Heart left ventricle (tissue), 16 donors: ENCODE data around the gene MT1M. TPM values are rescaled to one million over a fixed set of nuclear protein-coding genes. Genes with fewer than 3 reads are reported as not detected.
A peak's percentile ranks its signal among the peaks of the same experiment; 100 is the strongest.
"Not testable (repeated sequence)": the region's sequence is repeated elsewhere in the genome, so short reads cannot be mapped to it uniquely, and the experiment has no call there.

Source experiments
- ATAC-seq, 4 donors: fragments of 200-7000 bp; cut with Tn5 transposase; one replicate each; pipeline ENCODE4 v1.9.1; 2020 to 2022; ENCODE audit warnings: moderate library complexity in 4 of 4, mild to moderate bottlenecking in 3 of 4, moderate number of reproducible peaks in 1 of 4
- DNase-seq, 5 donors: peaks; one replicate each; pipeline ENCODE4 v3.0.0-alpha.2; 2020
- H3K27ac ChIP-seq, 12 donors: fragments of 200-600 bp; sonication (generic) in 4 of 12; one replicate each; pipeline versions ENCODE4 v1.5.0 to v1.8.0; 2016 to 2022; ENCODE audit warnings: mild to moderate bottlenecking in 2 of 12
- H3K27me3 ChIP-seq, 9 donors: fragments of 200-600 bp; sonication (generic) in 2 of 9; one replicate each; pipeline versions ENCODE4 v1.5.1 to v1.8.0; 2016 to 2022; ENCODE audit warnings: mild to moderate bottlenecking in 3 of 9
- H3K36me3 ChIP-seq, 9 donors: fragments of 200-600 bp; sonication (generic) in 2 of 9; one replicate each; pipeline versions ENCODE4 v1.5.0 to v1.8.0; 2018 to 2022; ENCODE audit warnings: mild to moderate bottlenecking in 2 of 9
- H3K4me1 ChIP-seq, 12 donors: fragments of 200-600 bp; sonication (generic) in 4 of 12; one replicate each; pipeline versions ENCODE4 v1.5.0 to v1.8.0; 2016 to 2022; ENCODE audit warnings: mild to moderate bottlenecking in 3 of 12
- H3K4me3 ChIP-seq, 12 donors: fragments of 200-600 bp; sonication (generic) in 4 of 12; one replicate each; pipeline versions ENCODE4 v1.5.0 to v1.8.0; 2017 to 2022; ENCODE audit warnings: mild to moderate bottlenecking in 9 of 12, moderate library complexity in 4 of 12
- H3K9me3 ChIP-seq, 12 donors: fragments of 200-600 bp; sonication (generic) in 4 of 12; one replicate each; pipeline versions ENCODE4 v1.5.0 to v1.8.0; 2016 to 2022; ENCODE audit warnings: mild to moderate bottlenecking in 1 of 12
- POLR2A ChIP-seq, 2 donors: fragments of 450-650 bp; IDR thresholded peaks; one replicate each; pipeline ENCODE4 v1.6.1; 2017; ENCODE audit warnings: antibody characterized with exemption in 2 of 2, mild to moderate bottlenecking in 2 of 2, moderate library complexity in 2 of 2
- WGBS, 4 donors: extraction: QIAGEN DNeasy Blood & Tissue Kit in 2 of 4; methylation state at CpG; one replicate each; pipeline versions ENCODE4 v1.1.5 to v1.1.7; 2013 to 2018; 5-methylcytosine and 5-hydroxymethylcytosine counted together
- intact Hi-C, 10 donors: fragments of 100-400 bp; cut with DNase I; formaldehyde crosslinking; loops; one replicate each; pipeline versions ENCODE4 v1.11.1 to v1.14.2; 2022
- long read RNA-seq, 3 donors: library from polyadenylated mRNA; unstranded; transcript quantifications; one replicate each; pipeline ENCODE4 v2.0.0, GENCODE V29; 2020 to 2021
- polyA plus RNA-seq, 2 donors: library from polyadenylated mRNA; stranded (reverse); fragments of 200-250 nt; gene quantifications; one replicate each; pipeline ENCODE4 v1.2.3, GENCODE V29; 2013
- total RNA-seq, 9 donors: library from RNA; depleted of rRNA in 2 of 9; stranded (reverse); fragments of >200 nt in 2 of 9; fragmentation: NEBNext Ultra II Directional in 3 of 9; extraction: Animal tissue kit (Norgen Biotek cat#: 25700) in 3 of 9; gene quantifications; one replicate each; pipeline versions ENCODE4 v1.1.0 to v1.2.4, GENCODE V29; 2016 to 2023
- TF ChIP-seq, protein P1 (sequence below), 12 donors: fragments of 200-600 bp; sonication (generic) in 4 of 12; IDR thresholded peaks; one replicate each; pipeline versions ENCODE4 v1.5.0 to v1.8.0; 2018 to 2022; ENCODE audit warnings: antibody characterized with exemption in 12 of 12, mild to moderate bottlenecking in 5 of 12
- donor health status: ischemic (EF 13 %, LVEDD 7.1; RV severe dilation, severe dysfunction).
- donor health status: healthy with polysubstance abuse.
- donor health status: DM: no; HTN: yes; CAD: no.
- donor health status: DM: no; HTN: no; CAD: no.
- donor health status: ischemic (EF 25% LVEDD 6.9; RV normal size, moderate dysfunction).
- donor health status: ischemic (EF 25% LVEDD 5.7; RV mildly dilated, moderate dysfunction).
- donor health status: healthy.
- donor health status: DM: yes; HTN: yes; CAD: no.
- donor health status: ischemic (EF 35%, LVEDD 5.7; RV mildly dilated, moderate dysfunction).
- donor health status: nonischemic (EF 11% LVEDD 7.7; RV severe dilation, severe dysfunction).
- donor health status: DM: yes; HTN: yes; CAD: no.
- donor health status: PGD.
- donor health status: ischemic (EF 29% LVEDD 5.4; RV normal size, mild dysfunction).
- donor health status: nonischemic (EF 23%, LVEDD 6.1; RV moderate dilation, normal function).

MT1M gene
- total RNA-seq, result 10 to 100 TPM in 1 of 9 donors, 1 to 10 TPM in 6, under 1 TPM in 2; 0.61 to 16.2 (median 2.2) TPM
- polyA plus RNA-seq, result 10 to 100 TPM in 1 of 2 donors, 1 to 10 TPM in 1; 7.4 to 11.2 TPM
- long read RNA-seq, donor 1, partial matches to known transcripts, result 0 of 1 reads
- long read RNA-seq, donor 1, other reads (novel, unspliced or antisense), result 0 of 1 reads
- long read RNA-seq, donor 2, partial matches to known transcripts, result 0 of 1 reads
- long read RNA-seq, donor 2, other reads (novel, unspliced or antisense), result 0 of 1 reads
- long read RNA-seq, donor 3, result 0 reads

DNA sequence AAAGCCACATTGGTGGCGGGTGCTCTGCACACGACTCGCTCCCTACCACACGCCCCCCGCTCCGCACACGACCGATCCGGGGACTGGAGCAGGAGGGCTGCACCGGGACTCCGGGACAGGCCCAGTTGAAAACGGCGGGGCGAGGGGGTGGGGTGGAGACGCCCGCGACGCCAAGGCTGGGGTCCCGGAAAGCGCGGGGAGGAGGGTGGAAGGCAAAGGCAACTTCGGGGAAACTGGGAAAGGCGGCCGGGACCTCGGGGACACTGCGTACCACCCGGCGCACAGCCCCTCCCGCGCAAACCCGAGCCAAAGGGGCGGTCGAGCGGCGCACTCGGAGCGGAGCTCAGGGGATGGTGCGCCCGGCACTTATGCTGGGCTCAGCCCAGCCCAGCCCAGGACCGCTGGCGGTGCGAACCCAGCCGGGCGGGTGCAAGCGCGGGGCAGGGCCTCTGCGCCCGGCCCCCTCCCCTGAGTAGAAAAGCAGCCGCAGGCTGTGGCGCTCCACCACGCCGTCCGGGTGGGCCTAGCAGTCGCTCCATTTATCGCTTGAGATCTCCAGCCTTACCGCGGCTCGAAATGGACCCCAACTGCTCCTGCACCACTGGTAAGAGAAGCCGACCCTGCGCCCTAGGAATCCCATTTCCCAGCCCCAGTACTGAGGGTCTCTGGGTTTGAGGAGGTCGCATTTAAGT is at the start of gene MT1M:
MT1M (plus strand) TSS at position 504 of the 692 bp plus-strand sequence; CDS start at position 577, 73 bp downstream.
- no peaks in the 10 kb centered on the region for H3K36me3 ChIP-seq
- ATAC-seq, result peak; percentile 68 to 85 (median 79)
- H3K27me3 ChIP-seq, result peaks cover 0 to 55% (median 19%) of the 10 kb centered on the region in 9 donors
- TF ChIP-seq, protein P1, sequence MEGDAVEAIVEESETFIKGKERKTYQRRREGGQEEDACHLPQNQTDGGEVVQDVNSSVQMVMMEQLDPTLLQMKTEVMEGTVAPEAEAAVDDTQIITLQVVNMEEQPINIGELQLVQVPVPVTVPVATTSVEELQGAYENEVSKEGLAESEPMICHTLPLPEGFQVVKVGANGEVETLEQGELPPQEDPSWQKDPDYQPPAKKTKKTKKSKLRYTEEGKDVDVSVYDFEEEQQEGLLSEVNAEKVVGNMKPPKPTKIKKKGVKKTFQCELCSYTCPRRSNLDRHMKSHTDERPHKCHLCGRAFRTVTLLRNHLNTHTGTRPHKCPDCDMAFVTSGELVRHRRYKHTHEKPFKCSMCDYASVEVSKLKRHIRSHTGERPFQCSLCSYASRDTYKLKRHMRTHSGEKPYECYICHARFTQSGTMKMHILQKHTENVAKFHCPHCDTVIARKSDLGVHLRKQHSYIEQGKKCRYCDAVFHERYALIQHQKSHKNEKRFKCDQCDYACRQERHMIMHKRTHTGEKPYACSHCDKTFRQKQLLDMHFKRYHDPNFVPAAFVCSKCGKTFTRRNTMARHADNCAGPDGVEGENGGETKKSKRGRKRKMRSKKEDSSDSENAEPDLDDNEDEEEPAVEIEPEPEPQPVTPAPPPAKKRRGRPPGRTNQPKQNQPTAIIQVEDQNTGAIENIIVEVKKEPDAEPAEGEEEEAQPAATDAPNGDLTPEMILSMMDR (IDR thresholded peaks at IDR 0.05), result no peak
- peak in 1 of 2 donors; percentile 51 for TF ChIP-seq POLR2A (IDR thresholded peaks at IDR 0.05)
- peak within 1 kb of the TSS; percentile 28 to 75 (median 58) for H3K4me3 ChIP-seq
- peak within 1 kb of the TSS; percentile 25 to 81 (median 72) for H3K27ac ChIP-seq
- peak; percentile 44 to 79 (median 72) for DNase-seq
- 1% methylated on average over 36 to 61 of the region's 61 CpGs for WGBS, 4 donors
- H3K9me3 ChIP-seq, result no peaks in the 10 kb centered on the region
- intact Hi-C loops, result loop anchor here in 2 of 10 donors (1.0 to 2.0 kb wide), 2 partner anchors 26 to 50 kb away; partner anchors contain the start of gene MT1X (in 1 of the 2)
- peaks cover 0 to 31% (median 8%) of the 10 kb centered on the region in 12 donors for H3K4me1 ChIP-seq

DNA sequence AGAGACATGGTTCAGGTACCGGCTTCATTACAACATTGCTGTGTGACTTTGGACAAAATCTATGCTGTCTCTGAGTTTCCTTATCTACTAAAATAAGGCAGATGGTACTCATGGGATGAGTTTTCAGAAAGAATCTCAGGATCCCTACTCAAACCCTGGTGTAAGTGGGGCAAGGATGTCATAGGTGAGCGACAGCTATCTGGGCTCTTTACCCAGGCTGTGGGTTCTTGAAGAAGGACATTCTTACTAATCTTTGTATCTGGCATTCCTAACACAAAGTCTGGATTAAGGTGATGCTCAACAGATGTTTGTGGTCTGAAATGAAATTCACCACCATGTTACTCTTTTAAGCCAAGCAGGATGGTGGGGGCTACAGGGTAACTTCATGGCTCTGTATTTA is 49.5 kb upstream of the MT1M start:
- ATAC-seq, H3K4me3 ChIP-seq, intact Hi-C loops, H3K27ac ChIP-seq, DNase-seq, H3K36me3 ChIP-seq, H3K9me3 ChIP-seq, H3K4me1 ChIP-seq: not testable (repeated sequence)
- peaks cover 0 to 18% (median 0%) of the 10 kb centered on the region in 9 donors for H3K27me3 ChIP-seq
- 82 to 91% (median 84%) methylated on average over 2 of the region's 2 CpGs for WGBS, 4 donors

DNA sequence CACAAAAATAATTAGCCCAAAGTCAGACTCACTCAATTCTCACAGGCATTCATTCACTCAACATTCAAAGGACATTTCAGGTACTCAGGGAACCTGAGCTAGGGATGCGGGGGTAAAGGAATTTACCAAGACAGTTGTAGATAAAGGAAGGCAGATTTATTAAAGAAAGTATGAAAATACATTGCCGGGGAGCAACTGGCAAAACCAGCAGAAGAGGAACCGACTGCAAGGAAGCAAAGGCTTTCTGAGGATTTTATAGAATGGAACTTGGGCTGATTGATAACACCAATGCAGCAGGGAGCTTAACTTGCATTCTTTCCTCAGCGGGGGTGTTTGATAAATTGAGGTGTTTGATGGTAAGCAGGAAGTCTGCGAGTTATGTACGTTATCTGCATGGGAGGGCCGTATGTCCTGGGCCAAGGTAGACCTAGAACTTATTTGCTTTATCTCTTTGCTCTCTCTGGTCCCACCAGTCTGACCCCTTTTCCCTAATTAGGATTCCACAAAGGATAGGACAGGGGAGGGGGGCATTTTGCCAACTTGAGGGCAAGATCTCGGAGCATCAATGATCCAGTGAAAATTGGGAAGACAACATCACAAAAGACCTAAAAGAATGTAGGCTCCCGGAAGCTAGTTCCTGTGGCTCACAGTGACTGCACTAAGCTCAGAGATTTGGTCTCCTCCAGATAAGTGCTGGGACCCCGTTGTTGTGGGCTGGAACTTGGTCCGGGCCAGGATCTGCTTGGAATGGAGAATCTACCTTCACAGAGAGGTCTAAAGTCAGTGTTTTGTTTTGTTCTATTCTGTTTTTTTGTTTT is 48.9 kb upstream of the MT1M start:
- Histone ChIP-seq H3K27me3 (peaks cover 0 to 21% (median under 1%) of the 10 kb centered on the region in 9 donors), H3K4me1 (no peaks in the 10 kb centered on the region), H3K9me3 (no peaks in the 10 kb centered on the region), H3K36me3 (no peaks in the 10 kb centered on the region), H3K4me3 (no peak overlapping the region), H3K27ac (no peak overlapping the region)
- intact Hi-C loops, result no loop called here
- DNase-seq, result no peak
- 42 to 52% (median 48%) methylated on average over 10 to 11 of the region's 11 CpGs for WGBS, 4 donors
- no peak for ATAC-seq
- TF ChIP-seq, protein P1 (IDR thresholded peaks at IDR 0.05), result no peak
- TF ChIP-seq POLR2A (IDR thresholded peaks at IDR 0.05), result no peak

DNA sequence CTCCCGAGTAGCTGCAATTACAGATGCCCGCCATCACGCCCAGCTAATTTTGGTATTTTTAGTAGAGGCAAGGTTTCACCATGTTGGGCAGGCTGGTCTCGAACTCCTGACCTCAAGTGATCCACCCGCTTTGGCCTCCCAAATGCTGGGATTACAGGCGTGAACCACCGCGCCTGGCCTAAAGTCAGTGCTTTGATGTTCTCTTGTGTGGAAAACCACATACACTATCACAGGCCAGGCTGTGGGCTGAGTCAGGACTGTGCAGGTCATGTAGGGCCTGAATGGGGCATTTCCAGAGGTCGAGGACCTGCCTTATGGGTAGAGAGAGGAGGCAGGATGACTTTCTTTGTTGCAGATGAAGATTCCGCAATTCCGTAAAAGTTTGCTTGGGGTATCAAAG is 48.2 kb upstream of the MT1M start:
- ATAC-seq (no peak), DNase-seq (no peak)
- Histone ChIP-seq H3K27ac (no peak overlapping the region), H3K9me3 (no peaks in the 10 kb centered on the region), H3K27me3 (peaks cover 0 to 28% (median 6%) of the 10 kb centered on the region in 9 donors), H3K36me3 (no peaks in the 10 kb centered on the region), H3K4me1 (peaks cover 0 to 5% (median 0%) of the 10 kb centered on the region in 12 donors), H3K4me3 (no peak overlapping the region)
- no peak for TF ChIP-seq POLR2A (IDR thresholded peaks at IDR 0.05)
- TF ChIP-seq, protein P1 (IDR thresholded peaks at IDR 0.05), result no peak
- intact Hi-C loops, result no loop called here
- WGBS, 4 donors, result 84 to 95% (median 90%) methylated on average over 11 of the region's 11 CpGs
